Progenitor cell of endocrine pancreas (in vitro differentiated cells): ENCODE results near the gene ENAH. TPM values are rescaled to one million over a fixed set of nuclear protein-coding genes. Genes with fewer than 3 reads are reported as not detected.

Experiments used
- DNase-seq: peaks from one replicate; pipeline ENCODE4 v3.0.0; 2021; ENCODE audit warnings: low spot score; ENCODE audit not compliant: unreplicated experiment
- H3K27ac Mint-ChIP-seq: 2 replicates; pipeline ENCODE4 v1.8.0; 2021; ENCODE audit warnings: mild to moderate bottlenecking, moderate library complexity, mixed read lengths
- H3K27me3 Mint-ChIP-seq: 2 replicates; pipeline ENCODE4 v1.8.0; 2021; ENCODE audit warnings: mixed read lengths
- H3K36me3 Mint-ChIP-seq: 2 replicates; pipeline ENCODE4 v1.8.0; 2022; ENCODE audit warnings: mixed read lengths; ENCODE audit not compliant: insufficient read depth
- H3K4me1 Mint-ChIP-seq: 2 replicates; pipeline ENCODE4 v1.8.0; 2021; ENCODE audit warnings: low read depth, mixed read lengths
- H3K4me3 Mint-ChIP-seq: 2 replicates; pipeline ENCODE4 v1.8.0; 2021; ENCODE audit warnings: low read depth, mild to moderate bottlenecking, moderate library complexity, mixed read lengths
- H3K9me3 Mint-ChIP-seq: 2 replicates; pipeline ENCODE4 v1.8.0; 2021; ENCODE audit warnings: low read depth, mixed read lengths
- total RNA-seq: library from RNA; stranded (reverse); gene quantifications from 2 replicates; pipeline ENCODE4 v1.2.1, GENCODE V29; 2021
- TF ChIP-seq, protein P1 (sequence below): fragments of 200-600 bp; sonication (generic); IDR thresholded peaks from one replicate; pipeline ENCODE4 v1.5.0; 2021; ENCODE audit warnings: antibody characterized with exemption, mild to moderate bottlenecking; ENCODE audit not compliant: unreplicated experiment

ENAH gene
- total RNA-seq, 1 donor from 2014 or later = 217 TPM

DNA sequence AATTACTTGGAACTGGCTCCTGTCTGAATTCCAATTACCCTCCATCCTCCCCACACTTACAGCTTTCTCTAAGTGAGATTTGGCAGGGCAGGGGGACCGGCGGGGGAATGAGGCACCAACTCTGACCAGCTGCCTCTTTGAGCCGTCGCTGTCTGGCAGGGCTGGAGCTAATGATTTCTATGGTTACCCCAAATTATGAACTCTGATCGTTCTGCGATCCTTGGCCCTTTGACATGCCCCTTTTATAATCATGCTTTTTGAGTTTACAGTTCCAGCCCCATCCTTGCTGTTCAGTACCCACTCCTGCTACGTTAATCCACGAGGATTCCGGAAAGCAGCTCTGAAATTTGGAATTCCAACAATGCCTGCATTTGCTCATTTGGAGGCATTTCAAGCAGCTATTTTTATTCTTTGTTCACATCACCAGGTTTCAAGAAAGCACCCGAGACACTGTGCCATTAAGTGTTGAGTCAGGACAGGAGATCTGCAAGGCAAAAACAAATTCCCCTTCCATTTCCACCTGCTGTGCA is 170.4 kb downstream of the ENAH start:
- H3K4me1 Mint-ChIP-seq = peaks cover 6% of the 10 kb centered on the region
- TF ChIP-seq, protein P1, sequence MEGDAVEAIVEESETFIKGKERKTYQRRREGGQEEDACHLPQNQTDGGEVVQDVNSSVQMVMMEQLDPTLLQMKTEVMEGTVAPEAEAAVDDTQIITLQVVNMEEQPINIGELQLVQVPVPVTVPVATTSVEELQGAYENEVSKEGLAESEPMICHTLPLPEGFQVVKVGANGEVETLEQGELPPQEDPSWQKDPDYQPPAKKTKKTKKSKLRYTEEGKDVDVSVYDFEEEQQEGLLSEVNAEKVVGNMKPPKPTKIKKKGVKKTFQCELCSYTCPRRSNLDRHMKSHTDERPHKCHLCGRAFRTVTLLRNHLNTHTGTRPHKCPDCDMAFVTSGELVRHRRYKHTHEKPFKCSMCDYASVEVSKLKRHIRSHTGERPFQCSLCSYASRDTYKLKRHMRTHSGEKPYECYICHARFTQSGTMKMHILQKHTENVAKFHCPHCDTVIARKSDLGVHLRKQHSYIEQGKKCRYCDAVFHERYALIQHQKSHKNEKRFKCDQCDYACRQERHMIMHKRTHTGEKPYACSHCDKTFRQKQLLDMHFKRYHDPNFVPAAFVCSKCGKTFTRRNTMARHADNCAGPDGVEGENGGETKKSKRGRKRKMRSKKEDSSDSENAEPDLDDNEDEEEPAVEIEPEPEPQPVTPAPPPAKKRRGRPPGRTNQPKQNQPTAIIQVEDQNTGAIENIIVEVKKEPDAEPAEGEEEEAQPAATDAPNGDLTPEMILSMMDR = no peak
- peaks cover 1% of the 10 kb centered on the region for H3K36me3 Mint-ChIP-seq
- no peaks in the 10 kb centered on the region for H3K9me3 Mint-ChIP-seq
- H3K27me3 Mint-ChIP-seq = peaks cover 24% of the 10 kb centered on the region
- DNase-seq = no peak
- H3K27ac Mint-ChIP-seq = no peak overlapping the region
- no peak overlapping the region for H3K4me3 Mint-ChIP-seq

DNA sequence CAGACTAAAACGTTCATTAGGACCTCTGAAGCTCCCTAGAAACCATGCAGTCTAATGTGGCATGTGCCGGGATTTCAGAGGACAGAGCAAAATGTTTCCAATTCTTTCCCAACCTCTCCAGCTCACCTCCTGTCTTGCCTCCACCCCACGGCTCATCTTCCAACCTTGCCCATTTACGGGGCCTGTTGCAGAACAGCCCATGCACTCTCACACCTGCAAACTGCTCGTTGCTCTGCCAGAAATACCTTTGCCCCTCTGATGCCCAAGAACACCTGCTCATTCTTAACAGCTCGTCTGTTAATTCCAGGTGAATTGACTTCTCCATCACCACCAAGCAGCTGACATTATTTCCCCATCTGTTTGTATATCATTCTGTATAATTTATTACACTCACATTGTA is 171.2 kb downstream of the ENAH start:
- H3K27me3 Mint-ChIP-seq = peaks cover 28% of the 10 kb centered on the region
- TF ChIP-seq, protein P1 = no peak
- H3K36me3 Mint-ChIP-seq = no peaks in the 10 kb centered on the region
- no peaks in the 10 kb centered on the region for H3K9me3 Mint-ChIP-seq
- peak overlapping the region; percentile 60 for H3K27ac Mint-ChIP-seq
- DNase-seq = no peak
- H3K4me1 Mint-ChIP-seq = peaks cover 6% of the 10 kb centered on the region
- no peak overlapping the region for H3K4me3 Mint-ChIP-seq

DNA sequence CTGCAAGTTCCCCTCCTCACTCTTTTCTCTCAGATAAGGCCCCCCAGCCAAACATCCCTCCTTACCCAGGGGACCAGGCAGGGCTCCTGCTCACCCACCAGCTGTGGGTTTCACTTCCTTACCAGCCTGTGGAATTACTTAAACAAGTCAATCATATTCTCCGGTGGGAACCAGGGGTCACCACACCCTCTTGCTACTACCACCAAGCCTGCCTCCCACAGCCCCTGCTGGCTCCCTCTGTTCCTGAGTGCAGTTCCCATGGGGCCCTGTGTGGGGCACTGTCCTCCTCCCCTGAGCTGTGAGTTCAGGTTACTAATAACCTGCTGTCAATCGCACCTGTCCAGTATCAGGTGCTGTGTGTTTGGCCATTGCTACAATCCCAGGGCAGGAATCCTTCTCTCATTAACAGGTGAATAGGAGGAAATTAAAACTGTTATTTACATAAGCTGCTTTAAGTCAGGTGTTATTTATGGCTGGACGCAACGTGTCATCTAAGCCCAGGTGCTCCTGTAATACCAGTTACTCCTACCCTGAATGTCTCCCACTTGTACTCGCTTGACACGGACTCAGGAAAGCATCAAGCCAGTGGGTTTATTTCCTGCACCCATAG is 172.0 kb downstream of the ENAH start:
- Mint-ChIP-seq H3K36me3 (no peaks in the 10 kb centered on the region), H3K27me3 (peaks cover 28% of the 10 kb centered on the region), H3K4me1 (peaks cover 6% of the 10 kb centered on the region), H3K27ac (no peak overlapping the region), H3K4me3 (no peak overlapping the region), H3K9me3 (no peaks in the 10 kb centered on the region)
- peak; percentile 60 for DNase-seq
- TF ChIP-seq, protein P1 = peak; percentile 81

DNA sequence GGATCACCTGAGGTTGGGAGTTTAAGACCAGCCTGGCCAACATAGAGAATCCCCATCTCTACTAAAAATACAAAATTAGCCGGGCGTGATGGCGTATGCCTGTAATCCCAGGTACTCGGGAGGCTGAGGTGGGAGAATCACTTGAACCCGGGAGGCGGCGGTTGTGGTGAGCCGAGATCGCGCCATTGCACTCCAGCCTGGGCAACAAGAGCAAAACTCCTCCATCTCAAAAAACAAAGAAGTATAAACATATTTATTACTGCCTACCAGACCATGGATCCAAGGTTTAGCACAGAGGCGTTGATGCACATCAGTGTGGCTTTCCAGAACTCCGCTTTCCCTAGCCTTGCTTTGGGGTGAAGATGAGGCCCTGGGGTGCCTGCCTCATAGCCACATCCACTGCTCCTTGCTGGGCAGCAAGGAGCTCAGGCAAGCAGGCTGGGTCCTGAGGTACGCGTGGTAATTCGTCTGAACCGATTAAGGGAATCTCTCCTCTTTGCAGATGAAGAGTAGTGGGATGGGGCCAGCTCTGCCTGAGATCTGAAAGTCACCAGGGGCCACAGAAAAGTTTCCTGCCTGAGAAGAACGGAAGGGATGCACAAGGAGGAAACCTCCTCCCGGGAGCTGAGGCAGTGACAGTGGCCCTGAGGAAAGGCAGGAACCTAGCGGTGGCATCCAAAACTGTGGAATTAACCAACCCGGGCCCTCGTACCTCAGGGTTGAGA is 172.8 kb downstream of the ENAH start:
- Mint-ChIP-seq H3K9me3 (no peaks in the 10 kb centered on the region), H3K27me3 (peaks cover 28% of the 10 kb centered on the region), H3K27ac (no peak overlapping the region), H3K4me1 (peaks cover 6% of the 10 kb centered on the region), H3K36me3 (no peaks in the 10 kb centered on the region), H3K4me3 (no peak overlapping the region)
- no peak for DNase-seq
- TF ChIP-seq, protein P1 = no peak

DNA sequence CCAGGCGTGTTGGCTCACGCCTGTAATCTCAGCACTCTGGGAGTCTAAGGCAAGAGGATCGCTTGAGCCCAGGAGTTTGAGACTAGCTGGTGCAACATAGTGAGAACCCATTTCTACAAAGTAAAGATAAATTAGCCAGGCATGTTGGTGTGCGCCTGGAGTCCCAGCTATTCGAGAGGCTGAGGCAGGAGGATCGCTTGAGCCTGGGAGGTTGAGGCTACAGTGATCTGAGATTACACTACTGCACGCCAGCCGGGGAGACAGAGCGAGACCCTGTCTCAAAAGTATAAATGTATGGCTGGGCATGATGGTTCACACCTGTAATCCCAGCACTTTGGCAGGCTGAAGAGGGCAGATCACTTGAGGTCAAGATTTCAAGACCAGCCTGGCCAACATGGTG is 173.6 kb downstream of the ENAH start:
- H3K36me3 Mint-ChIP-seq = no peaks in the 10 kb centered on the region
- no peak overlapping the region for H3K27ac Mint-ChIP-seq
- H3K27me3 Mint-ChIP-seq = peaks cover 28% of the 10 kb centered on the region
- TF ChIP-seq, protein P1 = no peak
- no peaks in the 10 kb centered on the region for H3K9me3 Mint-ChIP-seq
- DNase-seq = no peak
- peaks cover 6% of the 10 kb centered on the region for H3K4me1 Mint-ChIP-seq
- no peak overlapping the region for H3K4me3 Mint-ChIP-seq
